HepG2 (cell line): ENCODE measurements around the gene FBXL12. TPM values are rescaled to one million over a fixed set of nuclear protein-coding genes. Genes with fewer than 3 reads are reported as not detected.

Experiments used
- ARNTL ChIP-seq: sonication (generic); formaldehyde crosslinking; IDR thresholded peaks from 2 replicates; pipeline ENCODE4 v1.4.0; 2020; ENCODE audit warnings: mild to moderate bottlenecking, missing genetic modification reagents
- JUN ChIP-seq: sonication (generic); formaldehyde crosslinking; IDR thresholded peaks from 2 replicates; pipeline ENCODE4 v1.4.0; 2020; ENCODE audit warnings: mild to moderate bottlenecking, missing genetic modification reagents
- KDM3A ChIP-seq: IDR thresholded peaks from 2 replicates; pipeline ENCODE4 v1.6.1; 2018; ENCODE audit warnings: low read depth, missing compliant biosample characterization
- NR0B2 ChIP-seq: sonication (generic); formaldehyde crosslinking; IDR thresholded peaks from 2 replicates; pipeline ENCODE4 v1.4.0; 2020; ENCODE audit warnings: mild to moderate bottlenecking, missing genetic modification reagents
- NR2C2 ChIP-seq: sonication (generic); formaldehyde crosslinking; IDR thresholded peaks from 2 replicates; pipeline ENCODE4 v1.4.0; 2020; ENCODE audit warnings: missing genetic modification reagents, mild to moderate bottlenecking, moderate library complexity, borderline replicate concordance
- NR3C1 ChIP-seq: sonication (generic); formaldehyde crosslinking; IDR thresholded peaks from 2 replicates; pipeline ENCODE4 v1.4.0; 2020; ENCODE audit warnings: missing genetic modification reagents
- PLSCR1 ChIP-seq: sonication (generic); formaldehyde crosslinking; IDR thresholded peaks from 2 replicates; pipeline ENCODE4 v1.5.0; 2020; ENCODE audit warnings: missing genetic modification reagents, mild to moderate bottlenecking, borderline replicate concordance
- PRPF4 ChIP-seq: fragments of 200-400 bp; formaldehyde crosslinking; IDR thresholded peaks from 2 replicates; pipeline ENCODE4 v1.6.1; 2016; ENCODE audit warnings: low read length, low read depth; ENCODE audit not compliant: poor library complexity, severe bottlenecking
- RFXANK ChIP-seq: IDR thresholded peaks from 2 replicates; pipeline ENCODE4 v1.6.1; 2016
- SMAD1 ChIP-seq: sonication (generic); formaldehyde crosslinking; IDR thresholded peaks from 2 replicates; pipeline ENCODE4 v1.4.0; 2020; ENCODE audit warnings: missing genetic modification reagents, low read depth, mild to moderate bottlenecking, borderline replicate concordance
- ZBTB7B ChIP-seq: sonication (generic); formaldehyde crosslinking; IDR thresholded peaks from 2 replicates; pipeline ENCODE4 v1.4.0; 2020; ENCODE audit warnings: missing genetic modification reagents
- ZMYM4 ChIP-seq: sonication (generic); formaldehyde crosslinking; IDR thresholded peaks from 2 replicates; pipeline ENCODE4 v1.8.1; 2023; ENCODE audit warnings: mild to moderate bottlenecking, missing genetic modification reagents
- ZNF10 ChIP-seq: sonication (generic); formaldehyde crosslinking; IDR thresholded peaks from 2 replicates; pipeline ENCODE4 v1.4.0; 2020; ENCODE audit warnings: mild to moderate bottlenecking, low read depth, missing genetic modification reagents, borderline replicate concordance
- ZNF225 ChIP-seq: sonication (generic); formaldehyde crosslinking; IDR thresholded peaks from 2 replicates; pipeline ENCODE4 v1.4.0; 2020; ENCODE audit warnings: mild to moderate bottlenecking, missing genetic modification reagents
- ZNF317 ChIP-seq: sonication (generic); formaldehyde crosslinking; IDR thresholded peaks from 2 replicates; pipeline ENCODE4 v1.5.0; 2020; ENCODE audit warnings: mild to moderate bottlenecking, missing genetic modification reagents
- ZNF382 ChIP-seq: sonication (generic); formaldehyde crosslinking; IDR thresholded peaks from 2 replicates; pipeline ENCODE4 v1.5.0; 2020; ENCODE audit warnings: missing genetic modification reagents, mild to moderate bottlenecking, borderline replicate concordance
- ZNF543 ChIP-seq: sonication (generic); formaldehyde crosslinking; IDR thresholded peaks from 2 replicates; pipeline ENCODE4 v1.4.0; 2020; ENCODE audit warnings: mild to moderate bottlenecking, missing genetic modification reagents
- ZNF547 ChIP-seq: sonication (generic); formaldehyde crosslinking; IDR thresholded peaks from 2 replicates; pipeline ENCODE4 v1.5.1; 2020; ENCODE audit warnings: mild to moderate bottlenecking, missing genetic modification reagents
- ZNF841 ChIP-seq: sonication (generic); formaldehyde crosslinking; IDR thresholded peaks from 2 replicates; pipeline ENCODE4 v1.8.1; 2023; ENCODE audit warnings: missing genetic modification reagents, borderline replicate concordance
- ZSCAN22 ChIP-seq: sonication (generic); formaldehyde crosslinking; IDR thresholded peaks from 2 replicates; pipeline ENCODE4 v1.4.0; 2020; ENCODE audit warnings: mild to moderate bottlenecking, missing genetic modification reagents
- ZSCAN30 ChIP-seq: sonication (generic); formaldehyde crosslinking; IDR thresholded peaks from 2 replicates; pipeline ENCODE4 v1.5.0; 2020; ENCODE audit warnings: mild to moderate bottlenecking, missing genetic modification reagents
- polyA plus RNA-seq, 8 experiments: library from polyadenylated mRNA; depleted of rRNA in 3 of 8; stranded (reverse) in 7 of 8; unstranded in 1 of 8; fragments of >200 nt; fragmentation: Illumina TruSeq in 4 of 8; extraction: Trizol in 4 of 8; gene quantifications; 2 replicates each; pipeline versions ENCODE4 v1.2.1 to v1.2.3, GENCODE V29; 2011 to 2016; ENCODE audit warnings: low read depth in 4 of 8, missing spikeins in 1 of 8, mixed read lengths in 1 of 8; ENCODE audit not compliant: insufficient read depth in 1 of 8
- total RNA-seq, 5 experiments: library from RNA; depleted of rRNA; stranded (reverse); fragments of >200 nt; fragmentation: Illumina TruSeq; extraction: Trizol; gene quantifications; 2 replicates each; pipeline ENCODE4 v1.2.3, GENCODE V29; 2016; ENCODE audit warnings: low read depth in 1 of 5
- TF ChIP-seq, protein P1 (sequence below): sonication (generic); formaldehyde crosslinking; IDR thresholded peaks from 2 replicates; pipeline ENCODE4 v1.5.0; 2020; ENCODE audit warnings: mild to moderate bottlenecking, missing genetic modification reagents
- TF ChIP-seq, protein P2 (sequence below): IDR thresholded peaks from 2 replicates; pipeline ENCODE4 v1.6.1; 2016
- TF ChIP-seq, protein P3 (sequence below): IDR thresholded peaks from 2 replicates; pipeline ENCODE4 v1.6.1; 2012; ENCODE audit warnings: low read depth, low read length, improper control_type of control experiment

FBXL12 gene
- total and polyA plus RNA-seq, 2 of the 13 experiments (the other 11 are each of a cell fraction or from before 2014, with no cell fraction given), result 20.4 to 23.1 TPM

DNA sequence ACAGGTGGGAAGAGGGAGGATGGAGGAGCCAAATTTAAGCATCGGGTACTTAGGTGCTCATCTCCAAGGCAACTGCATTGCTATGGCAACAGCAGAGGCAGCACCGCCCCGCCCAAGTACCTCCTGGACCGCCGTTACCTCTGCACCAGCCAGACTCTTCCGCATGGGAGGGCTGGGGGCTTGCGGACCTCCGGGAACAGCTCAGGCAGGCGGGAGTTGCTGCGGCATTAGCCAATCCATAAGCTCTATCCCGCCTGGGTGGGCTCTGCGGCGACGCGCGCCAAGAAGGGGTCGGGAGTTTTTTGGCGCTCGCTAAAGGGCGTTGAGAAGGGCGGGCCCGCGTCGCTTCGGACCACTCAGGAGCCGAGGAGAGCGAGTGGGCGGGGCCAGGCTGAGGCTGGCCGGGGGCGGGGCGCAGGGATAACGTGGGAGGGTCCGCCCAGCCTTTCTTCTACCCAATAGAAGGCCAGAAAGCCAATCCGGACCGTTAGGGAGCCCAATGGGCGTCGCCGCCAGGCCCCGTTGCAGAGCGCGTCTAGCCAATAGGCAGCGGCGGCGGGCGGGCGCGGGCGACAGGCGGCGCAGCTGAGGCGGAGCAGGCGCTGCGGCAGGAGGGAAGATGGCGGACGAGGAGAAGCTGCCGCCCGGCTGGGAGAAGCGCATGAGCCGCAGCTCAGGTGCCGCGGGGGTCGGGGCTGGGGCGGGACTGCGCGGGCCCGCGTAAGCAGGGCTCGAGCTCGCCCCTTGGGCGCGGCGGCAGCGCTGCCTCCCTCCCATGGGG is 16.0 kb upstream of the FBXL12 start, which contains the start of gene PIN1 (continued):
- TF ChIP-seq ZMYM4 (CRISPR knock-in tag) (peak; percentile 85), ZNF382 (no peak), SMAD1 (CRISPR knock-in tag) (no peak), JUN (CRISPR knock-in tag) (no peak), ZNF225 (CRISPR knock-in tag) (no peak), NR3C1 (CRISPR knock-in tag) (no peak), ZNF547 (CRISPR knock-in tag) (peak; percentile 47; the same call in 1 of the 2 replicates), NR0B2 (CRISPR knock-in tag) (no peak), PRPF4 (no peak), PLSCR1 (CRISPR knock-in tag) (no peak), ZSCAN22 (no peak), ZNF841 (CRISPR knock-in tag) (no peak), ZNF10 (CRISPR knock-in tag) (no peak), ARNTL (CRISPR knock-in tag) (no peak), ZNF317 (CRISPR knock-in tag) (no peak), ZNF543 (CRISPR knock-in tag) (peak; percentile 66; the same call in 1 of the 2 replicates), NR2C2 (CRISPR knock-in tag) (peak; percentile 67), RFXANK (CRISPR knock-in tag) (0 out of 2 replicates have a peak, but pooled peaks have one; percentile 31), KDM3A (CRISPR knock-in tag) (no peak), ZSCAN30 (no peak), ZBTB7B (CRISPR knock-in tag) (peak; percentile 66)
- TF ChIP-seq, protein P1, sequence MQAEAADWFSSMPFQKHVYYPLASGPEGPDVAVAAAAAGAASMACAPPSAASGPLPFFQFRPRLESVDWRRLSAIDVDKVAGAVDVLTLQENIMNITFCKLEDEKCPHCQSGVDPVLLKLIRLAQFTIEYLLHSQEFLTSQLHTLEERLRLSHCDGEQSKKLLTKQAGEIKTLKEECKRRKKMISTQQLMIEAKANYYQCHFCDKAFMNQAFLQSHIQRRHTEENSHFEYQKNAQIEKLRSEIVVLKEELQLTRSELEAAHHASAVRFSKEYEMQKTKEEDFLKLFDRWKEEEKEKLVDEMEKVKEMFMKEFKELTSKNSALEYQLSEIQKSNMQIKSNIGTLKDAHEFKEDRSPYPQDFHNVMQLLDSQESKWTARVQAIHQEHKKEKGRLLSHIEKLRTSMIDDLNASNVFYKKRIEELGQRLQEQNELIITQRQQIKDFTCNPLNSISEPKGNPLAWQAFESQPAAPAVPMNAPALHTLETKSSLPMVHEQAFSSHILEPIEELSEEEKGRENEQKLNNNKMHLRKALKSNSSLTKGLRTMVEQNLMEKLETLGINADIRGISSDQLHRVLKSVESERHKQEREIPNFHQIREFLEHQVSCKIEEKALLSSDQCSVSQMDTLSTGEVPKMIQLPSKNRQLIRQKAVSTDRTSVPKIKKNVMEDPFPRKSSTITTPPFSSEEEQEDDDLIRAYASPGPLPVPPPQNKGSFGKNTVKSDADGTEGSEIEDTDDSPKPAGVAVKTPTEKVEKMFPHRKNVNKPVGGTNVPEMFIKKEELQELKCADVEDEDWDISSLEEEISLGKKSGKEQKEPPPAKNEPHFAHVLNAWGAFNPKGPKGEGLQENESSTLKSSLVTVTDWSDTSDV (CRISPR knock-in tag), result no peak
- TF ChIP-seq, protein P2, sequence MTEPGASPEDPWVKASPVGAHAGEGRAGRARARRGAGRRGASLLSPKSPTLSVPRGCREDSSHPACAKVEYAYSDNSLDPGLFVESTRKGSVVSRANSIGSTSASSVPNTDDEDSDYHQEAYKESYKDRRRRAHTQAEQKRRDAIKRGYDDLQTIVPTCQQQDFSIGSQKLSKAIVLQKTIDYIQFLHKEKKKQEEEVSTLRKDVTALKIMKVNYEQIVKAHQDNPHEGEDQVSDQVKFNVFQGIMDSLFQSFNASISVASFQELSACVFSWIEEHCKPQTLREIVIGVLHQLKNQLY, result no peak
- TF ChIP-seq, protein P3, sequence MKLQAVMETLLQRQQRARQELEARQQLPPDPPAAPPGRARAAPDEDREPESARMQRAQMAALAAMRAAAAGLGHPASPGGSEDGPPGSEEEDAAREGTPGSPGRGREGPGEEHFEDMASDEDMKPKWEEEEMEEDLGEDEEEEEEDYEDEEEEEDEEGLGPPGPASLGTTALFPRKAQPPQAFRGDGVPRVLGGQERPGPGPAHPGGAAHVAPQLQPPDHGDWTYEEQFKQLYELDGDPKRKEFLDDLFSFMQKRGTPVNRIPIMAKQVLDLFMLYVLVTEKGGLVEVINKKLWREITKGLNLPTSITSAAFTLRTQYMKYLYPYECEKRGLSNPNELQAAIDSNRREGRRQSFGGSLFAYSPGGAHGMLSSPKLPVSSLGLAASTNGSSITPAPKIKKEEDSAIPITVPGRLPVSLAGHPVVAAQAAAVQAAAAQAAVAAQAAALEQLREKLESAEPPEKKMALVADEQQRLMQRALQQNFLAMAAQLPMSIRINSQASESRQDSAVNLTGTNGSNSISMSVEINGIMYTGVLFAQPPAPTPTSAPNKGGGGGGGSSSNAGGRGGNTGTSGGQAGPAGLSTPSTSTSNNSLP, result no peak
